Common myeloid progenitor, CD34-positive (primary cell): ENCODE measurements around the gene CCDC50.

Experiments used
- CTCF ChIA-PET: fragments of 350-600 bp; sonication (Branson Sonifier 250); formaldehyde crosslinking; loops from one replicate; lab custom pipeline; 2021; ENCODE audit warnings: antibody characterized with exemption; lab: Charles Lee
- POLR2A ChIA-PET: fragments of 350-600 bp; sonication (Branson Sonifier 250); formaldehyde crosslinking; loops from one replicate; lab custom pipeline; 2021; ENCODE audit warnings: antibody characterized with exemption; lab: Charles Lee
- DNase-seq, 3 donors: peaks; one replicate each; pipeline versions ENCODE4 v3.0.0 to v3.0.0-alpha.2; 2013
- H3K27ac ChIP-seq, 2 experiments: 1 replicate in 1 of 2; 2 replicates in 1 of 2; pipeline ENCODE4 v1.7.0; 2013; ENCODE audit warnings: inconsistent platforms in 2 of 2, low read length in 2 of 2, mild to moderate bottlenecking in 2 of 2, low read depth in 1 of 2, moderate library complexity in 1 of 2; ENCODE audit not compliant: severe bottlenecking in 2 of 2, insufficient read depth in 1 of 2, poor library complexity in 1 of 2
- H3K27me3 ChIP-seq, 5 experiments: replicated peaks in 2 of 5; 1 replicate in 3 of 5; 2 replicates in 2 of 5; pipeline versions ENCODE4 v1.6.1 to v1.7.0; 2013; ENCODE audit warnings: low read length in 4 of 5, mild to moderate bottlenecking in 2 of 5, moderate library complexity in 2 of 5, inconsistent platforms in 1 of 5; ENCODE audit not compliant: insufficient read depth in 5 of 5, control insufficient read depth in 4 of 5
- H3K36me3 ChIP-seq, 4 experiments: 1 replicate in 2 of 4; 2 replicates in 2 of 4; pipeline versions ENCODE4 v1.6.1 to v1.7.0; 2013; ENCODE audit warnings: low read length in 3 of 4, control low read depth in 1 of 4, mild to moderate bottlenecking in 1 of 4; ENCODE audit not compliant: control insufficient read depth in 4 of 4, insufficient read depth in 4 of 4
- H3K4me1 ChIP-seq, 4 experiments: 1 replicate in 3 of 4; 2 replicates in 1 of 4; pipeline versions ENCODE4 v1.6.1 to v1.7.1; 2013; ENCODE audit warnings: low read length in 3 of 4, mild to moderate bottlenecking in 3 of 4, control low read depth in 1 of 4, inconsistent platforms in 1 of 4, moderate library complexity in 1 of 4; ENCODE audit not compliant: control insufficient read depth in 4 of 4, insufficient read depth in 4 of 4; ENCODE audit errors: control extremely low read depth in 1 of 4
- H3K4me3 ChIP-seq, 7 experiments: 1 replicate in 4 of 7; 2 replicates in 3 of 7; pipeline versions ENCODE4 v1.5.1 to v1.7.0; 2013; ENCODE audit warnings: mild to moderate bottlenecking in 7 of 7, low read length in 6 of 7, moderate library complexity in 6 of 7, inconsistent platforms in 2 of 7, low read depth in 2 of 7, control low read depth in 1 of 7; ENCODE audit not compliant: insufficient read depth in 4 of 7, control insufficient read depth in 1 of 7; ENCODE audit errors: extremely low read depth in 1 of 7
- H3K9me3 ChIP-seq, 5 experiments: 1 replicate in 4 of 5; 2 replicates in 1 of 5; pipeline versions ENCODE4 v1.6.1 to v1.7.1; 2013; ENCODE audit warnings: low read length in 4 of 5, mild to moderate bottlenecking in 2 of 5, inconsistent platforms in 1 of 5, low read depth in 1 of 5, moderate library complexity in 1 of 5; ENCODE audit not compliant: control insufficient read depth in 4 of 5, insufficient read depth in 2 of 5; ENCODE audit errors: control extremely low read depth in 1 of 5
- WGBS: methylation state at CpG from one replicate; pipeline ENCODE4 v1.1.5; 2013; ENCODE audit not compliant: insufficient coverage; 5-methylcytosine and 5-hydroxymethylcytosine counted together

CCDC50 gene

DNA sequence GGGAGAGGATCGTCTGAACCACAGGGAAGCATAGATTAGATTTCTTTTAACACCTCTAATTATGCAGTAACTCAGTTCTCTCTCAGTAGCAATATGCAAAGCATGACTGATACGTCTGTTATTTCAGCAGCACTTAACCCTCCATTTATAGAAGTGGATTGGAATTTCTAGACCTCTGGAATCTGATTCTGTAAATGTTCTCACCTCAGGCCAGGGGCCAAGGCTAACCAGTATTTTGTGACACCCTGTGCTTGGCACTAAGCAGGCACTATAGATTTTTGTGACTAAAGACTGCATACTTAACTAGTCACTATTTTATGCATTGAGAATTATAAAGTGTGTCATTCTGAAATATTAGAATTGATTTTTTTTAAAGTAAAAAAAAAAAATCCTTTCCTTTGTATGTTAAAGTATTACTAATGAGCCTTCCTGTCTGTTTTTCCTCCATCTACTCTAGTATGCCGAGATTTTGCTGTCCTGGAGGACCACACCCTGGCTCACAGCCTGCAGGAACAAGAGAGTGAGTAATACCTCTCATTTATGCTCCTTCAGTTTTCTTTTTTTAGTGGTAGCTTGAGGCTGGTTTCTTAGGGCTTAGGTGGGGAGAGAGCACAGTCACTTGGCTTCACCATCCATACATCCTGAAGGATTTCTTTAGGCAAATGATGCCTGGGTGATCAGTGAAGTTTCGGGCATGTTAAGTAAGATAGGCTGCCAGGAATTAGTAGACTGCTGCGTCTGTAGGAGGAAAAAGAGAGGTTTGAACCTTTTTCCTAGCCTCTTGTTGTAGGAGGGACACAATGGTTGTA is 27.6 kb downstream of the CCDC50 start:
- Histone ChIP-seq H3K27ac (no peak overlapping the region), H3K36me3 (peaks cover 0 to 25% (median 6%) of the 10 kb centered on the region in 4 experiments), H3K4me3 (no peak overlapping the region), H3K9me3 (no peaks in the 10 kb centered on the region), H3K4me1 (no peaks in the 10 kb centered on the region), H3K27me3 (no peaks in the 10 kb centered on the region)
- no peak for DNase-seq
- ChIA-PET CTCF (no interaction called here), POLR2A (no interaction called here)
- WGBS: 93% methylated on average over 4 of the region's 5 CpGs

DNA sequence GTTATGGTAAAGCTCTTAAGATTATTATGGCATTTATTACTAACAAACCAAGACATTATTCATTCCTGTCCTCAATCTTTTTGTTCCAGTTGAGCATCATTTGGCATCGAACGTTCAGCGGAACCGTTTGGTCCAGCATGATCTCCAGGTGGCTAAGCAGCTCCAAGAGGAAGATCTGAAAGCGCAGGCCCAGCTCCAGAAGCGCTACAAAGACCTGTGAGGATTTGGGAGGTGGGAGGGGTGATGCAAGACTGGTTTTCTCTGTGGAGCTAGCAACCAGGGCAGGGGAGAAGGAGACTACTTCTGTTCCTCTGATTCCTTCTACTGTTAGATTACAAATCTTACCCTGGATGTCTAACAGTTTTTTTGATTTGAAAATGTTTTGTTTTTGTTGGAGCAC is 28.7 kb downstream of the CCDC50 start:
- CTCF ChIA-PET: no interaction called here
- Histone ChIP-seq H3K9me3 (no peaks in the 10 kb centered on the region), H3K27me3 (no peaks in the 10 kb centered on the region), H3K4me3 (no peak overlapping the region), H3K36me3 (peaks cover 0 to 29% (median 6%) of the 10 kb centered on the region in 4 experiments), H3K4me1 (no peaks in the 10 kb centered on the region), H3K27ac (no peak overlapping the region)
- 96% methylated on average over 5 of the region's 6 CpGs for WGBS
- no peak for DNase-seq
- POLR2A ChIA-PET: no interaction called here

DNA sequence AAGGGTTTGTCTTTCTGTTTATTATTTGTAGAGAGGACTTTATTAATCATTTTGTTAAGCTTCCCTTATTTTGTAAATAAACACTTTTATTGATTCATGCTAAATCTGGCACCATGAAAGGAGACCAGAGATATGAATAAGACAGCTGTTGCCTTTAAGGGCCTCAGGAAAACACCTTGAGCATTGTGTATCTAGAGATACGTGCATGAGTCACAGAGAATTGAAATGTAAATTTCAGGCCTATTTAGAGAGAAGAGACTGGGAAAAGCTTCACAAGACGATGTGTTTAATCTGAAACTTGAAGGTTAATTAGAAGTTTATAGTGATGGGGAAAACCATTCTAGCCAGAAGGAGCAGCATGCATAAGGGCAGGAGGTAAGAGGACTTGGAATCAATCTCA is 29.7 kb downstream of the CCDC50 start:
- Histone ChIP-seq H3K4me3 (no peak overlapping the region), H3K4me1 (no peaks in the 10 kb centered on the region), H3K36me3 (peaks cover 0 to 33% (median 6%) of the 10 kb centered on the region in 4 experiments), H3K27me3 (no peaks in the 10 kb centered on the region), H3K27ac (no peak overlapping the region), H3K9me3 (no peaks in the 10 kb centered on the region)
- WGBS: 100% methylated on average over 2 of the region's 2 CpGs
- ChIA-PET CTCF (no interaction called here), POLR2A (no interaction called here)
- DNase-seq: no peak

DNA sequence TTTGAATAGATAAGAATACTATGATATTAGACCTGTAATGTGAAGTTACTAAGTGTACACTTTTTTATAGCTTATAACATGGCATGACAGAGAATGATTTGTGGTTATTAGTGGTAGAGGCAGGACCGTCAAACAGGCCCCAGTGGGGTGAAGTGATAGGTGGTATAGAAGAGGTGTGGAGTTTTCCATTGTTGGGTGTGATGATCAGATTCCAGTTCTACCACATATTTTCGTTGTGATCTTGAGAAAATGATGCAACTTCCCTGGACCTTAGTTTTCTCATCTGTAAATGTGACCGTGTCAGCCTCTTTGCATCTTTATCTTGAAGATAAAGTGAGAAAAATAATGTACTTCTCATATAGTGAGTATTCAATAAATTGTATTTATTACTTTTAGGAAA is 31.4 kb downstream of the CCDC50 start:
- POLR2A ChIA-PET: no interaction called here
- CTCF ChIA-PET: no interaction called here
- H3K9me3 ChIP-seq: no peaks in the 10 kb centered on the region
- no peak overlapping the region for H3K4me3 ChIP-seq
- H3K4me1 ChIP-seq: no peaks in the 10 kb centered on the region
- H3K27ac ChIP-seq: no peak overlapping the region
- H3K27me3 ChIP-seq: no peaks in the 10 kb centered on the region
- no peak for DNase-seq
- peaks cover 0 to 33% (median 6%) of the 10 kb centered on the region in 4 experiments for H3K36me3 ChIP-seq
- 100% methylated on average over 2 of the region's 3 CpGs for WGBS

DNA sequence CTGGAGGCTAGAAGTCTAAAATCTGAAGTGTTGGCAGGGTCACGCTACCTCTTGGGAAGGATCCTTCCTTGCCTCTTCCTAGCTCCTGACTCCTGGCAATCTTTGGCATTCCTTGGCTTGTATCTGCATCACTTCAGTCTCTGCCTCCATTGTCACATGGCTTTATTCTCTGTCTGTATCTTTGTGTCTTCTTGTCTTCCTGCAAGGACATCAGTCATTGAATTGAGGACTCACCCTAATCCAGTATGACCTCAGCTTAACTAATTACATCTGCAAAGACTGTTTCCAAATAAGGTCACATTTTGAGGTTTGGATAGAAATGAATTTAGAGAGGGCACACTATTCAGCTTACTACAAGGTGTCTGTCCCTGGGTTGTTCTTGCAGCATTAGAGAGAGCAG is 32.3 kb downstream of the CCDC50 start:
- H3K27me3 ChIP-seq: no peaks in the 10 kb centered on the region
- DNase-seq: no peak
- CTCF ChIA-PET: no interaction called here
- no peak overlapping the region for H3K4me3 ChIP-seq
- 91% methylated on average over 1 of the region's 1 CpG for WGBS
- H3K9me3 ChIP-seq: no peaks in the 10 kb centered on the region
- peaks cover 0 to 33% (median 6%) of the 10 kb centered on the region in 4 experiments for H3K36me3 ChIP-seq
- H3K4me1 ChIP-seq: no peaks in the 10 kb centered on the region
- POLR2A ChIA-PET: no interaction called here
- no peak overlapping the region for H3K27ac ChIP-seq

DNA sequence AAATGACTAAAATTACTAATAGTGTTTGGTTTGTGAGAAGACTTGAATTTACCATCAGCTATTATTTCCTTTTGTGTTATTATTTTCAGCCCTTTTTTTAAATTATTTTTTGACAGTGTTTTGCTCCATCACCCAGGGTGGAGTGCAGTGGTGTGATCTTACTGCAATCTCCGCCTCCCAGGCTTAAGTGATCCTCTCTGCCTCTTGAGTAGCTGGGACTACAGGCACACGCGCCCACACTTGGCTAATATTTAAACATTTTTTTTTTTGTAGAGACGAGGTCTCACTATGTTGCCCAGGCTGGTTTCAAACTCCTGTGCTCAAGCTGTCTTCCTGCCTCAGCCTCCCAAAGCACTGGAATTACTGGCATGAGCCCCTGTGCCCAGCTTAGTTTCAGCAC is 32.8 kb downstream of the CCDC50 start:
- Histone ChIP-seq H3K4me1 (peaks cover 0 to 2% (median 0%) of the 10 kb centered on the region in 4 experiments), H3K9me3 (no peaks in the 10 kb centered on the region), H3K4me3 (no peak overlapping the region), H3K27me3 (no peaks in the 10 kb centered on the region), H3K36me3 (peaks cover 0 to 31% (median 6%) of the 10 kb centered on the region in 4 experiments), H3K27ac (no peak overlapping the region)
- ChIA-PET CTCF (no interaction called here), POLR2A (no interaction called here)
- WGBS: 98% methylated on average over 4 of the region's 4 CpGs
- DNase-seq: no peak

DNA sequence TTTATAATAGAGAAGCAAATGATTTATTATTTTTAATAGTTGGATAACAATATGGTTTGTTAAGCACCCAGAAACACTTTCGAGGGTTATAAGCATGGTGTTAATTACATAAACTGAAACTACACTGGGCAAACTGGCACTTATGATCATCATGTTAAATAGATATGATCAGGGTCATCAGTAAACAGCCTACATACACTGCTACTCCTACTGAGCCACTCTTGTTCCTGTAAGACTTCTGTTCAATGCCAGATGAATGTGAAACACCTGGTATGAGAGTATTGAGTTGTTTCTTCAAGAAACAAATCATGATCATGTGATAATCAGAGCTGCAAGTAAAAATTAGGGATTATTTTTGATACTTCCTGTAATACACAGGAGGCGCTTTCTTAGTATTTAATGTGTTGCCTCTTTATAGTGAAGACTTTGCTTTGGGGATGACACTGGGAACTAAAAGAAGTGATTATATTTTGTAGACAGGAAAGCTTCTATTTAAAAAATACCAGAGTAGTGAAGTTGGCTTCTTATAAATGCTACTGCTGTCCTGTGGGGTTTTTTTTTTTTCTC is 33.4 kb downstream of the CCDC50 start:
- 100% methylated on average over 2 of the region's 2 CpGs for WGBS
- Histone ChIP-seq H3K9me3 (no peaks in the 10 kb centered on the region), H3K4me3 (no peak overlapping the region), H3K4me1 (peaks cover 0 to 2% (median 0%) of the 10 kb centered on the region in 4 experiments), H3K27ac (no peak overlapping the region), H3K36me3 (peaks cover 0 to 29% (median 6%) of the 10 kb centered on the region in 4 experiments), H3K27me3 (no peaks in the 10 kb centered on the region)
- CTCF ChIA-PET: no interaction called here
- POLR2A ChIA-PET: no interaction called here
- no peak for DNase-seq
